GM12878 (cell line): ENCODE measurements around the gene PTPRN2. TPM values are rescaled to one million over a fixed set of nuclear protein-coding genes. Genes with fewer than 3 reads are reported as not detected.

Experiments used
- ATAC-seq: fragments of 200-7000 bp; cut with Tn5 transposase; 3 replicates; pipeline ENCODE4 v1.9.1; 2020; ENCODE audit warnings: mild to moderate bottlenecking, moderate library complexity
- BruUV-seq: library from RNA; stranded (reverse); fragments of 400-500 nt; replicated peaks from 2 replicates; lab custom pipeline; 2021; lab: Mats Ljungman, UMichigan
- CTCF ChIA-PET: fragments of 300-600 bp; sonication (Branson Sonifier 250); formaldehyde crosslinking; extraction: SDS; loops from one replicate; lab custom pipeline; 2021; ENCODE audit warnings: inconsistent platforms; lab: Yijun Ruan, JAX
- POLR2A ChIA-PET: fragments of 350-600 bp; formaldehyde crosslinking; extraction: SDS; loops from one replicate; lab custom pipeline; 2021; ENCODE audit warnings: inconsistent platforms; lab: Charles Lee
- RAD21 ChIA-PET: fragments of 300-600 bp; sonication (Branson Sonifier 250); formaldehyde crosslinking; loops from one replicate; lab custom pipeline; 2023; ENCODE audit warnings: antibody characterized with exemption; ENCODE audit not compliant: unreplicated experiment; lab: Charles Lee
- SMC1A ChIA-PET: fragments of 300-600 bp; sonication (Branson Sonifier 250); formaldehyde crosslinking; loops from one replicate; lab custom pipeline; 2023; ENCODE audit not compliant: unreplicated experiment, uncharacterized antibody; lab: Charles Lee
- DNase-seq: peaks from one replicate; pipeline ENCODE4 v3.0.0-alpha.2; 2011; ENCODE audit warnings: low read depth, low spot score
- FAIRE-seq: peaks from 3 replicates; lab custom pipeline; 2011; peaks lifted over from hg19 to GRCh38; lab: Jason Lieb, UNC
- H2AFZ ChIP-seq: 2 replicates; pipeline ENCODE4 v1.6.0; 2011; ENCODE audit warnings: low read depth, low read length, control low read depth; ENCODE audit not compliant: control insufficient read depth
- H3K27ac ChIP-seq: 2 replicates; pipeline ENCODE4 v1.5.1; 2011; ENCODE audit warnings: control low read depth; ENCODE audit not compliant: control insufficient read depth, insufficient read depth
- H3K27me3 ChIP-seq, 2 experiments: replicated peaks in 1 of 2; 2 replicates each; pipeline versions ENCODE4 v1.6.0 to v1.6.1; 2011; ENCODE audit warnings: low read length in 1 of 2; ENCODE audit not compliant: control insufficient read depth in 2 of 2, insufficient read depth in 2 of 2
- H3K36me3 ChIP-seq, 2 experiments: 2 replicates each; pipeline ENCODE4 v1.5.1; 2011; ENCODE audit warnings: low read length in 1 of 2; ENCODE audit not compliant: control insufficient read depth in 2 of 2, insufficient read depth in 2 of 2
- H3K4me1 ChIP-seq: 2 replicates; pipeline ENCODE4 v1.6.1; 2011; ENCODE audit warnings: mild to moderate bottlenecking, low read length, moderate library complexity, mixed read lengths; ENCODE audit not compliant: control insufficient read depth, insufficient read depth
- H3K4me2 ChIP-seq: 2 replicates; pipeline ENCODE4 v1.6.0; 2011; ENCODE audit warnings: control low read depth; ENCODE audit not compliant: control insufficient read depth, insufficient read depth
- H3K4me3 ChIP-seq: fragments of 200-600 bp; sonication (generic); 2 replicates; pipeline ENCODE4 v1.5.1; 2016
- H3K79me2 ChIP-seq: 2 replicates; pipeline ENCODE4 v1.6.0; 2011; ENCODE audit warnings: low read length; ENCODE audit not compliant: control insufficient read depth, insufficient read depth
- H3K9ac ChIP-seq: 2 replicates; pipeline ENCODE4 v1.8.0; 2011; ENCODE audit warnings: low read length, control low read depth, mixed read lengths; ENCODE audit not compliant: control insufficient read depth, insufficient read depth
- H3K9me3 ChIP-seq: replicated peaks from 3 replicates; pipeline ENCODE4 v1.5.1; 2011; ENCODE audit warnings: mild to moderate bottlenecking, low read length; ENCODE audit not compliant: control insufficient read depth, insufficient read depth
- H4K20me1 ChIP-seq: 2 replicates; pipeline ENCODE4 v1.6.0; 2011; ENCODE audit not compliant: control insufficient read depth, insufficient read depth
- ATF2 ChIP-seq: IDR thresholded peaks from 2 replicates; pipeline ENCODE4 v1.6.1; 2012; ENCODE audit warnings: low read length, inconsistent platforms
- BMI1 ChIP-seq: fragments of 450-650 bp; IDR thresholded peaks from 2 replicates; pipeline ENCODE4 v1.6.1; 2016; ENCODE audit warnings: mild to moderate bottlenecking, moderate library complexity, borderline replicate concordance
- CHD4 ChIP-seq: fragments of 200-600 bp; sonication (generic); IDR thresholded peaks from 2 replicates; pipeline ENCODE4 v1.6.1; 2016; ENCODE audit warnings: mild to moderate bottlenecking
- EP300 ChIP-seq, 2 experiments: fragments of 150-350 bp in 1 of 2; IDR thresholded peaks; 2 replicates each; pipeline ENCODE4 v1.6.1; 2011 to 2012; ENCODE audit warnings: low read depth in 2 of 2, low read length in 2 of 2, borderline replicate concordance in 1 of 2, improper control_type of control experiment in 1 of 2, inconsistent platforms in 1 of 2; ENCODE audit not compliant: control insufficient read depth in 1 of 2
- FOS ChIP-seq: IDR thresholded peaks from 3 replicates; pipeline ENCODE4 v1.6.1; 2011; ENCODE audit warnings: borderline replicate concordance; ENCODE audit not compliant: insufficient read length; ENCODE audit errors: extremely low read depth
- FOXK2 ChIP-seq: fragments of 450-650 bp; IDR thresholded peaks from 2 replicates; pipeline ENCODE4 v1.6.1; 2017; ENCODE audit warnings: mild to moderate bottlenecking, moderate library complexity
- HSF1 ChIP-seq: fragments of 150-350 bp; IDR thresholded peaks from 2 replicates; pipeline ENCODE4 v1.6.1; 2014; ENCODE audit warnings: mild to moderate bottlenecking, low read depth, low read length
- IRF3 ChIP-seq: fragments of 450-650 bp; IDR thresholded peaks from 2 replicates; pipeline ENCODE4 v1.6.1; 2014; ENCODE audit warnings: mild to moderate bottlenecking
- MAX ChIP-seq: IDR thresholded peaks from 2 replicates; pipeline ENCODE4 v1.6.1; 2012; ENCODE audit warnings: low read depth, low read length, improper control_type of control experiment
- POLR2AphosphoS5 ChIP-seq: IDR thresholded peaks from 2 replicates; pipeline ENCODE4 v1.6.1; 2011; ENCODE audit warnings: mild to moderate bottlenecking, low read length, inconsistent platforms
- RAD51 ChIP-seq: fragments of 450-650 bp; IDR thresholded peaks from 2 replicates; pipeline ENCODE4 v1.6.1; 2016; ENCODE audit warnings: moderate library complexity, mild to moderate bottlenecking, inconsistent platforms
- SIX5 ChIP-seq: IDR thresholded peaks from 2 replicates; pipeline ENCODE4 v1.6.1; 2011; ENCODE audit warnings: mild to moderate bottlenecking, low read depth, low read length, moderate library complexity; ENCODE audit not compliant: severe bottlenecking
- SREBF1 ChIP-seq: IDR thresholded peaks from 2 replicates; pipeline ENCODE4 v1.6.1; 2012; ENCODE audit warnings: mild to moderate bottlenecking, low read length
- SRF ChIP-seq, 2 experiments: IDR thresholded peaks; 2 replicates each; pipeline ENCODE4 v1.6.1; 2011; ENCODE audit warnings: low read depth in 2 of 2, low read length in 2 of 2, mild to moderate bottlenecking in 1 of 2, moderate library complexity in 1 of 2
- STAT1 ChIP-seq: fragments of 450-650 bp; conservative IDR thresholded peaks from 2 replicates; pipeline ENCODE4 v1.6.1; 2014; ENCODE audit warnings: antibody characterized with exemption, mild to moderate bottlenecking
- SUZ12 ChIP-seq: fragments of 200-600 bp; sonication (generic); IDR thresholded peaks from one replicate; pipeline ENCODE4 v1.6.1; 2018; ENCODE audit warnings: antibody characterized with exemption, mild to moderate bottlenecking; ENCODE audit not compliant: unreplicated experiment
- ZNF24 ChIP-seq: fragments of 450-650 bp; IDR thresholded peaks from 2 replicates; pipeline ENCODE4 v1.6.1; 2017; ENCODE audit warnings: antibody characterized with exemption, mild to moderate bottlenecking
- WGBS: methylation state at CpG from one replicate; pipeline ENCODE4 v1.1.6; 2016; ENCODE audit warnings: low lambda C conversion rate; ENCODE audit not compliant: insufficient replicate concordance, insufficient coverage; ENCODE audit errors: missing lambda C conversion rate; 5-methylcytosine and 5-hydroxymethylcytosine counted together
- in situ Hi-C: fragments of 300-500 bp; cut with MboI; formaldehyde crosslinking; loops from 9 replicates; pipeline ENCODE4 v1.14.3; 2018; ENCODE audit warnings: mixed read lengths
- intact Hi-C: fragments of 100-400 bp; cut with micrococcal nuclease; formaldehyde crosslinking; loops from one replicate; pipeline ENCODE4 v1.14.2; 2022; ENCODE audit not compliant: unreplicated experiment
- polyA plus RNA-seq, 11 experiments: library from polyadenylated mRNA; depleted of rRNA in 4 of 11; unstranded in 6 of 11; stranded (reverse) in 5 of 11; fragments of >200 nt; fragmentation: Nextera tagmentation in 4 of 11; fragmentation: Illumina TruSeq in 1 of 11; extraction: Ambion mirVana in 4 of 11; extraction: Trizol in 1 of 11; gene quantifications; 1 replicate in 1 of 11; 2 replicates in 10 of 11; pipeline versions ENCODE4 v1.2.1 to v1.2.3, GENCODE V29; 2011 to 2016; ENCODE audit warnings: inconsistent platforms in 2 of 11, missing spikeins in 2 of 11, low read depth in 1 of 11
- total RNA-seq, 4 experiments: library from RNA; depleted of rRNA in 3 of 4; stranded (reverse); fragments of >200 nt in 3 of 4; fragmentation: Illumina TruSeq in 1 of 4; extraction: Trizol in 1 of 4; gene quantifications; 2 replicates each; pipeline versions ENCODE4 v1.2.1 to v1.2.3, GENCODE V29; 2013 to 2021

Gene PTPRN2
- total and polyA plus RNA-seq, 10 of the 15 experiments (the other 5 are each of a cell fraction or from before 2014, with no cell fraction given), result 5.4 TPM; not detected in 9

GRCh38 chr7:157513682-157514081, 1073.9 kb downstream of the PTPRN2 start:
- no peak overlapping the region for H2AFZ ChIP-seq
- no peak for DNase-seq
- H3K4me3 ChIP-seq, result no peak overlapping the region
- ATAC-seq, result no peak
- no peak overlapping the region for H3K27ac ChIP-seq
- no peaks in the 10 kb centered on the region for H3K9me3 ChIP-seq
- H3K27me3 ChIP-seq, result no peaks in the 10 kb centered on the region
- no peak overlapping the region for H3K9ac ChIP-seq
- intact Hi-C loops (no loop called here), in situ Hi-C loops (no loop called here)
- ChIA-PET RAD21 (no interaction called here), POLR2A (no interaction called here), SMC1A (no interaction called here), CTCF (no interaction called here)
- H4K20me1 ChIP-seq, result no peaks in the 10 kb centered on the region
- 70% methylated on average over 16 of the region's 16 CpGs for WGBS
- H3K79me2 ChIP-seq, result no peaks in the 10 kb centered on the region
- BruUV-seq, result no TSS peak
- H3K4me1 ChIP-seq, result no peaks in the 10 kb centered on the region
- FAIRE-seq, result no peak
- TF ChIP-seq BMI1 (no peak), STAT1 (no peak), SREBF1 (no peak), IRF3 (no peak), FOS (no peak), RAD51 (no peak), ZNF24 (no peak), FOXK2 (no peak), SUZ12 (no peak), EP300 (IDR thresholded peaks at IDR 0.05; ENCODE audit: borderline replicate concordance in 1 of 2, control insufficient read depth in 1 of 2, low read depth in 2 of 2, low read length in 2 of 2) (no peak), SRF (IDR thresholded peaks at IDR 0.05; ENCODE audit: low read depth in 2 of 2, low read length in 2 of 2) (no peak), POLR2AphosphoS5 (no peak), SIX5 (no peak), ATF2 (no peak), HSF1 (no peak), CHD4 (no peak), MAX (no peak)
- H3K36me3 ChIP-seq, result no peaks in the 10 kb centered on the region
- no peak overlapping the region for H3K4me2 ChIP-seq
